Activated effector memory CD4-positive, alpha-beta T cell treated with Interleukin-2 at 50 U/mL for 16 hours (primary cell): Measurements from ENCODE around the gene ZNF614.
"Not testable (repeated sequence)": the region's sequence is repeated elsewhere in the genome, so short reads cannot be mapped to it uniquely, and the experiment has no call there.

Experiments used
- DNase-seq: peaks from one replicate; pipeline ENCODE4 v3.0.0-alpha.2; 2020

The ZNF614 gene

DNA sequence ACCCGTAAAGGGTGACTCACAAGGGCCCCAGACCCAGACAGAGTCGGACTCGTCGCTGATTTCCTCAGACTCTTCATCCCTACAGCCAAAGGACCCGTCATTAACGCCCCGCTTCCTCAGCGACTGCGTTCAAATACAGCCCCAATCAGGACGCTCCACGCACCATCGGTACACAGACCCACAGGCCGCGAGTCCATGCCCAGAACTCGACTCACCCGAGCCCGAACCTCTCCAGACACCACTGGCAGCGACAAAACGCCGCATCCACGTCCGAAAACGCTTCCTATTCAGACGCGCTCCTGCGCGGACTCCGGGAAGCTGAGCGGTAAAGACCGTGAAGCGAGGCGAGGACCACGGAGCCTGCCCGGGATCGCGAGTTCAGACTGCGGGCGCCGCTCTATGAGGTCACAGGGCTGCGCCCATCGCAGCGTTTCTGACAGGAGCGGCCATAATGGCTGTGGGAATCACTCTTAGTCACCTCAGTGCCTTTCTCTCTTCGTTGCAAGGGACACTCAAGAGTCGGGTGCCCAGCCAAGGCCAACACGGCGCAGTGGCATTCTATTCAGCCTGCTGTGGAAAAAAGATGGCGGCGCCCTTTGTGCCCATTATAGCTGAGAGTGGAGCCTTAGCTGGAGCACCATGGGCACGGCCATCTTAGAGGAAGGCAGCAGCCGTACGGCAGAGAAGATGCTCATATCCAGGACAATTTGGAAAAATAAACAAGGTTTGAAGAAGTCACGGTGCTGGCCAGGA, at the start of gene ZNF614:
Gene ZNF614 (minus strand): TSS at position 353 of the 753 bp plus-strand sequence. CDS start 2,634 bp downstream, outside the sequence.
- peak; percentile 75 for DNase-seq

DNA sequence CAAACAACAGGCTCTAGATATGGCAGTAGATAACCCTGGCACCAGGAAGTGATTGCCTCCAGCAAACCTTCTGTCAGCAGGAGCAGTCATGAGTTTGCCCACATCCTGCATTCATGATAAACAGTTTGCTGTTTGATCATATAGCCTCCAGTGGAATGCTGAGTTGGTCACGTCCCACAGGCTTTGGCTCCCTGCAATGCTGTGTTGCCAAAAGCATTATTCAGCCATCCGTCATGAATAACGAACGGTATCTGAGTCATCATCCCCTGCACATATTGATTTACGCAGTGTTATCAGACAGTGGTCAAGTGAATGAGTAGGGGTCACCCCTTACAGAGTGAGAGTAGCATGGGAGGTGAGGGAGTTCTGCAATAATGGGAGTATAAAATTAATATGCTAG, 42.3 kb upstream of the ZNF614 start:
- no peak for DNase-seq

DNA sequence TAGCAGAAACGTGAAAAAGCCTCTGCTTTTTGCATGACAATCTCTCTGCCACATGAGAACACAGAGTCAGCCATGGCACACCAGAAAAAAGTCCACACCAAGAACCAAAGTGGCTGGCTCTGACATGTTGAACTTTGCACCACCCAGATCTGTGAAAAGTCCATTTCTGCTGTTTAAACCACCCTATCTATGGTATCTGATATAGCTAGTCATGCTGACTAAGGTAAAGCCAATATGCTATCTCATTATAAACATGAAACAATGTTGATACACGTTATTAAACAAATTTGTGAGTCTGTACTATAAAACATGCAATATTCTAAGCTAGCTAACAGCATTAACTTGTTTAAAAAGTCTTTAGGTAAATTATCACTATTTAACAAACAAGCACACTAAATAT, 41.5 kb upstream of the ZNF614 start:
- no peak for DNase-seq

DNA sequence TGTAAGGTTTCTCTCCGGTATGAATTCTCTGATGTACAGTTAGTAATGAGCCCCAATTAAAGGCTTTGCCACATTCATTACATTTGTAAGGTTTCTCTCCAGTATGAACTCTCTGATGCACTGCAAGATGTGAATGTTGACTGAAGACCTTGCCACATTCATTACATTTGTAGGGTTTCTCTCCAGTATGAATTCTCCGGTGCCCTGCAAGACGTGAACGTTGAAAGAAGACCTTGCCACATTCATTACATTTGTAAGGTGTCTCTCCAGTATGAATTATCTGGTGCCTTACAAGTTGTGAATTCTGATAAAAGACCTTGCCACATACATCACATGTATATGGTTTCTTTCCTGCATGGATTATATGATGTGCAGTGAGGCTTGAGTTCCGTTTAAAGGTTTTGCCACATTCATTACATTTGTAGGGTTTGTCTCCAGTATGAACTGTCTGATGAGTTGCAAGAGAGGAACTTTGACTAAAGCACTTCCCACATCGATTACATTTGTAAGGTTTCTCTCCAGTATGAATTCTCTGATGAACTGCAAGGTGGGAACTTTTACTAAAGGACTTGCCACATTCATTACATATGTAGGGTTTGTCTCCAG, 38.2 kb upstream of the ZNF614 start:
- DNase-seq: no peak

DNA sequence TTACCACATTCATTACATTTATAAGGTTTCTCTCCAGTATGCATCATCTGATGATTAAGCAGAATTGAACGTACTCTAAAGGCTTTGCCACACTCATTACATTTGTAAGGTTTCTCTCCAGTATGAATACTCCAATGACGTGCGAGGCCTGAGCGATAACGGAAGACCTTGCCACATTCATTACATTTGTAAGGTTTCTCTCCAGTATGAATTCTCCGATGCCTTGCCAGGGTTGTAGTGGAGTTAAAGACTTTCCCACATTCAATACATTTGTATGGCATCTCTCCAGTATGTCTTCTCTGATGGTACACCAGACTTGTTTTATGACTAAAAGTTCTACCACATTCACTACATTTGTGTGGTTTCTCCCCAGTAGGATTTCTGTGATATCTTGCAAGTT, 37.2 kb upstream of the ZNF614 start:
- no peak for DNase-seq

DNA sequence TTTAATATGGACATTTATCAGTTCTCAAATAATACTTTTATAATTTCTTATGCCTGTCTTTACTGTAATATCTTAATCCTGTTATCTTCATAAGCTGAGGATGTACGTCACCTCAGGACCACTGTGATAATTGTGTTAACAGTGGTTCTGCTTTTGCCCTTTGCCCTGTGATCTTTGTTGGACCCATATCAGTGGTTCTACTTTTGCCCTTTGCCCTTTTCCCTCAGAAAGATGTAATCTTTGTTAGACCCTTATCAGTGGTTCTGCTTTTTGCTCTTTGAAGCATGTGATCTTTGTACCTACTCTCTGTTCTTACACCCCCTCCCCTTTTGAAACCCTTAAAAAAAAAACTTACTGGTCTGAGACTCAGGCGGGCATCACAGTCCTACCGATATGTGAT, 28.3 kb upstream of the ZNF614 start:
- not testable (repeated sequence) for DNase-seq

DNA sequence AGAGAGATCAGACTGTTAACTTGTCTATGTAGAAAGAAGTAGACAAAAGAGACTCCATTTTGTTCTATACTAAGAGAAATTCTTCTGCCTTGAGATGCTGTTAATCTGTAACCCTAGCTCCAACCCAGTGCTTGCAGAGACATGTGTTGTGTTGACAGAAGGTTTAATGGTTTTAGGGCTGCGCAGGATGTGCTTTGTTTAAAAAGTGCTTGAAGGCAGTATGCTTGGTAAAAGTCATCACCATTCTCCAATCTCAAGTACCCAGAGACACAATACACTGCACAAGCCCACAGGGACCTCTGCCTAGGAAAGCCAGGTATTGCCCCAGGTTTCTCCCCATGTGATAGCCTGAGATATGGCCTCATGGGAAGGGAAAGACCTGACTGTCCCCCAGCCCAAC, 23.6 kb upstream of the ZNF614 start:
- not testable (repeated sequence) for DNase-seq

DNA sequence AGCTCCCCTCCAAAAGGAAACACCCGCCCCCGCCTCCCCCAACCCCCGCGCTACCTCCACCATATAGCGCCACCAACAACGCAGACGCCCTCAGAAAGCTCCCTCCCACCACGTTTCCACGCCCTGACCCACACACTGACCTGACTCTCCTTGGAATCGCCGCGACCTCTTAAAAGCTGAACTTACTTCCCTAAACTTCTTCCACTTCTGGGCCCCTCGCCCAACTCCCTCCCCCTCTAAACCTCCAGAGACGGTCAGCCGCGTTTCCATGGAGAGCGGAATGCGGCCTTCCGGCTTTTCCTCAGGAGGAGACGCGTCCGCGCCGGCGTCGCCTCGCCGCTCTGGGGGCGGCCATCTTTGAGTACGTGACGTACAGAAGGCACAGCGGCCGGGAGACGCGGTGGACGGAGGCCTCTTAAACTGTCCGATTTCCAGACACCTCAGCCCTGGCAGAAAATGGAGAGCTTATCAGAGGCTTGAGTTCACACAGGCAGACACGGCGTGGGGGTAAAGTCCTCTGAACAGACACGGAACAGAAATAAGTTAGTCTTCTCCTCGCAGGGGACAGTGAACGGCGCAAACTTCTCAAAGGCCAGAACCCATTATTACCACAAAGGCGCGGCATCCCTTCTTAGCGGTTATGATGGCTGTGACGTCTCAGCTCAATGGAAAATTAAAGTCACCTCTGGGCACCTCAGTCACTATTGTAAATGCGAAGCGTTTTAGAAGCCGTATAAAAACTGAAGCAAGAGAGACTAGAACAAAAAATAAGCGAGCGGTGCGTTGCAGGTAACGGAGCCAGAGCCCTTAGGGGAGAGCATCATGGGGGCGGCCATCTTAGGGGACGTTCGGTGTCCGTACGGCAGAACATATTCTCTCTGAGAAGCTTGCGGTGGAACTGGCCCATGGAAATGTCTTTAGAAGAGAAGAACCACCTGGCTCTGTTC, 20.6 kb upstream of the ZNF614 start, which contains the start of gene ZNF432:
Gene ZNF432 (minus strand): TSS at position 284 of the 947 bp plus-strand sequence. CDS start 1,970 bp downstream, outside the sequence.
- peak; percentile 76 for DNase-seq

DNA sequence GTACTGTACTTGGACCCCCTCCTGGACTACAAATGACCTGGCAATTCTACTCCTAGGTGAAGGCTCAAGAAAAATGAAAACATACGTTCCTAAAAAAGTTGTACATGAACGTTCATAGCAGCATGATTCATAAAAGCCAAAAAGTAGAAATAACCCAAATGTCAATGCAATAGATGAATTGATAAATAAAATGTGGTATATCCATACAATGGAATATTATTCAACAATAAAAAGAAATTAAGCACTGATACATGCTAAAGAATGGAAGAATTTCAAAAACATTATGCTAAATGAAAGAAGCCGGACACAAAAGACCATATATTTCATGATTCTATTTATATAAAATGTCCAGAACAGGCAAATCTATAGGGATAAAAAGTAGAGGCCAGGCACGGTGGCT, 11.0 kb upstream of the ZNF614 start:
- DNase-seq: no peak

DNA sequence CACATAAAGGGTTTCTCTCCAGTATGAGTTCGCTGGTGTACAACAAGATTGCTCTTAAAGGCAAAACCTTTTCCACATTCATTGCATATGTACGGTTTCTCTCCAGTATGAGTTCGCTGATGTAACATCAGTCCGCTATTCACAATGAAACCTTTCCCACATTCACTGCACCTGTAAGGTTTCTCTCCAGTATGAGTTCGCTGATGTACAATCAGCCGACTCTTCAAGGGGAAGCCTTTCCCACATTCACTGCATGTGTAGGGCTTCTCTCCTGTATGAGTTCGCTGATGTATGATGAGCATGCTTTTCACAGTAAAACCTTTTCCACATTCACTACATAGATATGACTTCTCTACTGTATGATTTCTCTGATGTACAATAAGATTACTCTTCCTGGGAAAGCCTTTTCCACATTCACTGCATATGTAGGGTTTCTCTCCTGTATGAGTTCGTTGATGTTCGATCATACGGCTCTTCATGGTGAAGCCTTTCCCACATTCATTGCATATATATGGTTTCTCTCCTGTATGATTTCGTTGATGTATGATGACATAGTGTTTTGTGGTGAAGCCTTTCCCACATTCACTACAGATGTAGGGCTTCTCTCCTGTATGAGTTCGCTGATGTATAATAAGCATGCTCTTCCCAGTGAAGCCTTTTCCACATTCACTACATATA, 6.0 kb upstream of the ZNF614 start:
- DNase-seq: no peak

DNA sequence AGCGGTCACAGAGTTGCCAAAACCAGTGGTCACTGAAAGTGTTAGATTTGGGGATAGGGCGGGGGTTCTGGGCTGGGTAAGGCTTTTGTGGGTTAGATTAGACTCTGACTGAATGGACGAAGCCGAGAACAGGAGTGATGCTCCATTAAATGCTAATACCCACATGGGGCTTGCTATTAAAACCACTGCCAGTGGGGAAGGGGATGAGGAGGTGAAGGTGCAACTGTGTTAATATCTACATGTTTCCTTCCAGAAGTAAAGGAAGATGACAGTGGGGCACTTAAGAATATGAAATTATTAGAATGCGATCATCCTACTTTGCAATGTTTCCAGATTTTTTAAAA, 573 bp upstream of the ZNF614 start:
- no peak for DNase-seq

DNA sequence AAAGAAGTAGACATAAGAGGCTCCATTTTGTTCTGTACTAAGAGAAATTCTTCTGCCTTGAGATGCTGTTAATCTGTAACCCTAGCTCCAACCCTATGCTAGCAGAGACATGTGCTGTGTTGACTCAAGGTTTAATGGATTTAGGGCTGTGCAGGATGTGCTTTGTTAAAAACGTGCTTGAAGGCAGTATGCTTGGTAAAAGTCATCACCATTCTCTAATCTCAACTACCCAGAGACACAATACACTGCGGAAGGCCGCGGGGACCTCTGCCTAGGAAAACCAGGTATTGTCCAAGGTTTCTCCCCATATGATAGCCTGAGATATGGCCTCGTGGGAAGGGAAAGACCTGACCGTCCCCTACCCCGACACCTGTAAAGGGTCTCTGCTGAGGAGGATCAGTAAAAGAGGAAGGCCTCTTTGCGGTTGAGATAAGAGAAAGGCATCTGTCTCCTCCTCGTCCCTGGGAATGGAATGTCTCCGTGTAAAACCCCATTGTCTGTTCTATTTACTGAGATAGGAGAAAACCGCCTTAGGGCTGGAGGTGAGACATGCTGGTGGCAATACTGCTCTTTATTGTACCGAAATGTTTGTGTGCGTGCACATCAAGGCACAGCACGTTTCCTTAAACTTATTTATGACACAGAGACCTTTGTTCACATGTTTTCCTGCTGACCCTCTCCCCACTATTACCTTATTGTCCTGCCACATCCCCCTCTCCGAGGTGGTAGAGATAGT, 1.8 kb downstream of the ZNF614 start:
- DNase-seq: not testable (repeated sequence)

DNA sequence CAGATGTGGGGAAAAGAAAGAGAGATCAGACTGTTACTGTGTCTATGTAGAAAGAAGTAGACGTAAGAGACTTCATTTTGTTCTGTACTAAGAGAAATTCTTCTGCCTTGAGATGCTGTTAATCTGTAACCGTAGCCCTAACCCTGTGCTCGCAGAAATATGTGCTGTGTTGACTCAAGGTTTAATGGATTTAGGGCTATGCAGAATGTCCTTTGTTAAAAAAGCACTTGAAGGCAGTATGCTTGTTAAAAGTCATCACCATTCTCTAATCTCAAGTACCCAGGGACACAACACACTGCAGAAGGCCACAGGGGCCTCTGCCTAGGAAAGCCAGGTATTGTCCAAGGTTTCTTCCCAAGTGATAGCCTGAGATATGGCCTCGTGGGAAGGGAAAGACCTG, 3.7 kb downstream of the ZNF614 start:
- not testable (repeated sequence) for DNase-seq

DNA sequence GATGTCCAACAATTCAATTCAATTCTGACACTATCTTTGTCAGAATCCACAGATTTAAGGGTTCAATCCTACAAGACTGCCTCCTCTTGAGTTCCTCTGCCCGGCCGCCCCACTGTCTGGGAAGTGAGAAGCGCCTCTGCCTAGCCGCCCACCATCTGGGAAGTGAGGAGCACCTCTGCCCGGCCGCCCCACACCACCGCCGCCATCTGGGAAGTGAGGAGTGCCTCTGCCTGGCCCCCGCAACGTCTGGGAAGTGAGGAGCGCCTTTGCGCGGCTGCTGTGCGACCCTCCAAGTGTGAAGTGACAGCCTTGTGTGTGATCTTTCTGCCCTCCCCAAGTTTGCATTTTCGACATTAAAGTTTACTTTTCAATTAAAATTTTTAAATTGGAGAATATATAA, 6.0 kb downstream of the ZNF614 start:
- no peak for DNase-seq

DNA sequence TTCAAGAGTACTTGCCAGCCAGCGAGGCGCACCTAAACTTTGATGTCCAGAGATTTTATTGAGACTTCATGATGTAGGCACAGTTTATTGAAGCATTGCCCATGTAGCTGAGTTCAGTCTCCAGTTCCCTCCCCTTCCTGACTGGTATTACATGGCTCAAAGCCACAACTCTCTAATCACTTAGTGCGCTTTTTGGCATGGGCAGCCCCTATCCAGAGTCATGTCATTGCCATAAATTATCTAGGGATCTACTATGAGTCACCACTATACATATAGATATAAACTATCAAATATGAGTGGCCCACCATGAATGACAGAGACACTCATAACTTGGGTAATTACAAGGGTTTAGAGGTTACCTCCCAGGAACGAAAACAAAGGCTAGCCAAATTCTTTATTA, 7.7 kb downstream of the ZNF614 start:
- no peak for DNase-seq

DNA sequence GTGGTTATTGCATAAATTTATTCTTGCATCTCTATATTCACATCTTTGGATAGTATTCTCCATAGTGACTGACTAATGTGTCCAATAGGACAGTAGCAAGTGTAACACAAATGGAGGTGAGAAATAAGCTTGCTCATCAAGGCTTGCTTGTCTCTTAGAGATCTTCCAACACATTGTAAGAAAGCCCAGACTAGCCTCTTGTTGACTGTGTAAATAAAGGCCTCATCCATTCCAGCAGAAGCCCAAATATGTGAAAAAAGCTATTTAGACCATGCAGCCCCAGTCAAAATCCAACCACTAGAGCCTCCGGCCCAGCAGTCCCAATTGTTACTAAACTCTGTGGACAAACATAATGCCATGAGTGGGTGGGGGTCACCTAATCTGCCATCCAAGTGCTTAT, 17.5 kb downstream of the ZNF614 start:
- DNase-seq: no peak

DNA sequence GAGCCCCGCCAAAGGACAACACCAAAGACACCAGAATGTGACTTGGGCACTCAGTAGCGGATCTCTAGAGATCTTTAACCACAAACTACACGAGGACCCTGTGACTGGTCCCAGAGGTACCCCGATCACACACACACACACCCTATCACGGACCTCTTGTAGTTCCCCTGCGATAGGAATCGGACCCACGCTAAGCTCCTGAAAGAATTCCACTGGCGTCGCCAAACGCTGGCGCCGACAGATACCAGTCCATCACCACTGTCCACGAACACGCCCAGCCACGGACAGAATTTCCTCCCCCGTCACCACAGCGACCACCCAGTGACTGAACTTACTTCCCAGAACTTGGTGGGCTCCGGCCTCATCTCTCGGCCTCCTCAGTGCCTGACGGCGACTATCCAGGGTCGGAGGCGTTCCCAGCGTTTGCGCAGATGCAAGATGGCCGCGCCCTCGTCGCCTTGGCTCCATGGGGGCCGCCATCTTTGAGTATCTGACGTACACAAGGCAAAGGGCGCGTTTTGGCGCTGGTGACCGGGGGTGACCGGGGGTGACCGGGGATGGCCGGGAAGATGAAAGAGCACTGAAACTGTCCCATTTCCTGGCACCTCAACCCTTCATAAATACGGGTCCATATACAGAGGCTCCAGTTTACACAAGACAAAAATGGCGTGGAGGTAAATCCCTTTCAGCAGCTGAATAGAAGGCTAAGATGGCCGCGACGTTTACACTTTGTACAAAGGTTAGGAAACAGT, 20.2 kb downstream of the ZNF614 start, which contains the start of gene ZNF615:
Gene ZNF615 (minus strand): TSS at position 406 of the 752 bp plus-strand sequence. CDS start 4,500 bp downstream, outside the sequence.
- DNase-seq: peak; percentile 79

DNA sequence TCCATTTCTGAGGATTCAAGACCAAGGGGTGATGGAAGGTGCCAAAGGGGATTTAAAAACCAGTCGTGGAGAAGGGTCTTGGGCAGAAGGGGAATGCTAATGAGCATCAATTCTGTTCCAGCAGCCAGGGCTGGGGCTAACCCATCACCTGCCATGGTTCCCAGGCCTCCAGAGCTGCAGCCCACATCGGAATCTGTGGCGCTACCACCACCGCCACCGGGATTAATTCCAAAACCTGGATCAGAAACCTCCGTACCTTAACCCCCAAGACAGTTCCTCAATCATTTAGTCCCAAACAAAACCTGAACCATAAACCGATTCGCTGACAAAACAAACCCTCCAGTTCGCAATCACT, 20.8 kb downstream of the ZNF614 start:
- DNase-seq: no peak

DNA sequence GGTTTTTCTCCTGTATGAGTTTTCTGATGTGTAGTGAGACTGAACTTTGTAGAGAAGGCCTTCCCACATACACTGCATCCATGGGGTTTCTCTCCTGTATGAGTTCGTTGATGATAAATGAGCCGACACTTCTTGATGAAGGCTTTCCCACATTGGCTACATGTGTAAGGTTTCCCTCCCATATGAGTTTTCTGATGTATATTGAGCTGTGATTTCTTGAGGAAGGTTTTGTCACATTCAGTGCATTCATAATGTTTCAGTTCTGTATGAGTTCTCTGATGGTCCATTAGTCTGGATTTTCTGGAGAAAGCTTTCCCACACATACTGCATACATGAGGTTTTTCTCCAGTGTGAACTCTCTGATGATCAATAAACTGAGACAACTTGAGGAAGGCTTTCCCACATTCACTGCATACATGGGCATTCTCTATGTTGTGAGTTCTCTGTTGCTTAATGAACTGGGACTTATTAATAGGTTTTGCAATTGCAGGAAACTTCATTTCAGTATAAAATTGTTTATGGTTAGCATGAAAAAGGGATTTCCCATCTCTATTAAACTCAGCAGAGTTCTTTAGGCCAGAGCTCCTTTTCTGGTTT, 34.0 kb downstream of the ZNF614 start:
- no peak for DNase-seq

DNA sequence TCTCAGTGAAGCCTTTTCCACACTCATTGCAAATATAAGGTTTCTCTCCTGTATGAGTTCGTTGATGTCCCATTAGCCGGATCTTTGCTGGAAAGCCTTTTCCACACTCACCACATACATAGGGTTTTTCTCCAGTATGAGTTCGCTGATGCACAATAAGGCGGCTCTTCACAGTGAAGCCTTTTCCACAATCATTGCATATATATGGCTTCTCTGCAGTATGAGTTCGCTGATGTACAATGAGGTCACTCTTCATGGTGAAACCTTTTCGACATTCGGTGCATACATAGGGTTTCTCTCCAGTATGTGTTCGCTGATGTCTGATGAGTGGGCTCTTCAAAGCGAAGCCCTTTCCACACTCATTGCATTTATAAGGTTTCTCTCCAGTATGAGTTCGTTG, 34.8 kb downstream of the ZNF614 start:
- DNase-seq: no peak
